Tibial artery (tissue), 4 donors: Measurements from ENCODE around the gene CPAMD8.
"Not testable (repeated sequence)": the region's sequence is repeated elsewhere in the genome, so short reads cannot be mapped to it uniquely, and the experiment has no call there.

Experiments used
- DNase-seq, 2 donors: peaks; one replicate each; pipeline ENCODE4 v3.0.0-alpha.2; 2019
- H3K27ac ChIP-seq, 2 donors: fragments of 200-600 bp; sonication (generic) in 1 of 2; 1 replicate in 1 of 2; 2 replicates in 1 of 2; pipeline ENCODE4 v1.5.1; 2018 to 2019; ENCODE audit warnings: mild to moderate bottlenecking in 1 of 2
- H3K27me3 ChIP-seq, 2 donors: fragments of 200-600 bp; sonication (generic) in 1 of 2; one replicate each; pipeline versions ENCODE4 v1.5.1 to v1.6.0; 2016 to 2019
- H3K36me3 ChIP-seq, 3 donors: fragments of 200-600 bp; sonication (generic) in 2 of 3; one replicate each; pipeline ENCODE4 v1.5.1; 2016 to 2019; ENCODE audit warnings: mild to moderate bottlenecking in 2 of 3
- H3K4me1 ChIP-seq, 4 donors: fragments of 200-600 bp; sonication (generic) in 2 of 4; 1 replicate in 3 of 4; 2 replicates in 1 of 4; pipeline ENCODE4 v1.5.1; 2016 to 2019
- H3K4me3 ChIP-seq, 2 donors: fragments of 200-600 bp; sonication (generic) in 1 of 2; 1 replicate in 1 of 2; 2 replicates in 1 of 2; pipeline ENCODE4 v1.5.1; 2018 to 2019; ENCODE audit warnings: mild to moderate bottlenecking in 2 of 2
- H3K9me3 ChIP-seq, 3 donors: fragments of 200-600 bp; sonication (generic) in 1 of 3; one replicate each; pipeline ENCODE4 v1.5.1; 2016 to 2019
- intact Hi-C: fragments of 100-400 bp; cut with DNase I; formaldehyde crosslinking; loops from one replicate; pipeline ENCODE4 v1.15.0; 2023; ENCODE audit warnings: low total_unique reads
- TF ChIP-seq, protein P1 (sequence below), 2 experiments: fragments of 200-600 bp in 1 of 2; fragments of 450-650 bp in 1 of 2; IDR thresholded peaks; one replicate each; pipeline ENCODE4 v1.5.1; 2017 to 2019; ENCODE audit warnings: antibody characterized with exemption in 2 of 2, mild to moderate bottlenecking in 1 of 2, moderate library complexity in 1 of 2

Gene CPAMD8

DNA sequence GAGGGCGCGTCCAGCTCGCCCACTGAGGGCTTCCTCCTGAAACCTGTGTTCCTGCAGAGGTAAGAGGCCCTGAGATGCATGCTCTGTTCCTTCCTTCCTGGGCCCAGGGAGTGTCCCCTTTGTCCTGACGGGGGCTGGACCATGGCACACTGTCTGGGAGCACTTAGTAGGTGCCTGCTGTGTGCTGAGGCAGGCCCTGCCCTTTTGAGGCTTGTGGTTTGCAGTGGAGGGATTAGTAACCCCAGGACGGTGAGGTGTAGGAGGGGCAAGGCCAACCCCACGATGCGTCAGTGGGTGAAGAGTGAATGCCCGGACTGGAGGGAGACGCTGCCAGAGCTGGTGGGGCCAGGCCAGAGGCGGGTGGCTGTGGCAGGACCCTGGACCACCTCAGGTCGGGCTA lies 149.0 kb downstream of the CPAMD8 start:
- TF ChIP-seq, protein P1, sequence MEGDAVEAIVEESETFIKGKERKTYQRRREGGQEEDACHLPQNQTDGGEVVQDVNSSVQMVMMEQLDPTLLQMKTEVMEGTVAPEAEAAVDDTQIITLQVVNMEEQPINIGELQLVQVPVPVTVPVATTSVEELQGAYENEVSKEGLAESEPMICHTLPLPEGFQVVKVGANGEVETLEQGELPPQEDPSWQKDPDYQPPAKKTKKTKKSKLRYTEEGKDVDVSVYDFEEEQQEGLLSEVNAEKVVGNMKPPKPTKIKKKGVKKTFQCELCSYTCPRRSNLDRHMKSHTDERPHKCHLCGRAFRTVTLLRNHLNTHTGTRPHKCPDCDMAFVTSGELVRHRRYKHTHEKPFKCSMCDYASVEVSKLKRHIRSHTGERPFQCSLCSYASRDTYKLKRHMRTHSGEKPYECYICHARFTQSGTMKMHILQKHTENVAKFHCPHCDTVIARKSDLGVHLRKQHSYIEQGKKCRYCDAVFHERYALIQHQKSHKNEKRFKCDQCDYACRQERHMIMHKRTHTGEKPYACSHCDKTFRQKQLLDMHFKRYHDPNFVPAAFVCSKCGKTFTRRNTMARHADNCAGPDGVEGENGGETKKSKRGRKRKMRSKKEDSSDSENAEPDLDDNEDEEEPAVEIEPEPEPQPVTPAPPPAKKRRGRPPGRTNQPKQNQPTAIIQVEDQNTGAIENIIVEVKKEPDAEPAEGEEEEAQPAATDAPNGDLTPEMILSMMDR (IDR thresholded peaks at IDR 0.05) = no peak
- Histone ChIP-seq H3K4me1 (no peaks in the 10 kb centered on the region), H3K9me3 (peaks cover 0 to 17% (median 15%) of the 10 kb centered on the region in 3 donors), H3K36me3 (peaks cover 46 to 64% (median 63%) of the 10 kb centered on the region in 3 donors), H3K27me3 (no peaks in the 10 kb centered on the region), H3K4me3 (no peak overlapping the region), H3K27ac (no peak overlapping the region)
- DNase-seq = no peak
- intact Hi-C loops = no loop called here

DNA sequence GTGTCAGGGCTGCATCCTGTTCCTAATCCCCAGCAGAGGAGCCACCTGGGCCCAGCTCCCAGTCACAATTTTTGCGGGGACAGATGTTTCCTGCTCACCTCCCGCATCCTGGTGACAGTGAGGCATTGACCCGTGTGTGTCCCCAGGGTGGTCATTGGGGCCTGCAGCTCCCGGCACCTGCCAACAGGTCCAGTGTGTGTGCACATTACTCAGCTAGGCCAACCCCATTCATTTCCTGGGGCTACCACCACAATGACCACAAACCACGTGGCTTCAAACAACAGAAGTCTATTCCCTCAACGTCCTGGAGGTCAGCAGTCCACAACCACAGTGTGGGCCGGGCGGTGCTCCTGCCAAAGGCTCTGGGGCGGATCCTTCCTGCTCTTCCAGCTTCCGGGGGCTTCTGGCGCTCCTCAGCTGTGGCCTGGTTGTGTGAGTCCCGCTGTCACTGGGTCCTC lies 149.7 kb downstream of the CPAMD8 start:
- no peak overlapping the region for H3K27ac ChIP-seq
- H3K4me1 ChIP-seq = no peaks in the 10 kb centered on the region
- H3K27me3 ChIP-seq = no peaks in the 10 kb centered on the region
- DNase-seq = no peak
- TF ChIP-seq, protein P1 (IDR thresholded peaks at IDR 0.05) = no peak
- H3K4me3 ChIP-seq = no peak overlapping the region
- intact Hi-C loops = no loop called here
- H3K9me3 ChIP-seq = peaks cover 0 to 10% (median 9%) of the 10 kb centered on the region in 3 donors
- H3K36me3 ChIP-seq = peaks cover 50 to 71% (median 69%) of the 10 kb centered on the region in 3 donors

DNA sequence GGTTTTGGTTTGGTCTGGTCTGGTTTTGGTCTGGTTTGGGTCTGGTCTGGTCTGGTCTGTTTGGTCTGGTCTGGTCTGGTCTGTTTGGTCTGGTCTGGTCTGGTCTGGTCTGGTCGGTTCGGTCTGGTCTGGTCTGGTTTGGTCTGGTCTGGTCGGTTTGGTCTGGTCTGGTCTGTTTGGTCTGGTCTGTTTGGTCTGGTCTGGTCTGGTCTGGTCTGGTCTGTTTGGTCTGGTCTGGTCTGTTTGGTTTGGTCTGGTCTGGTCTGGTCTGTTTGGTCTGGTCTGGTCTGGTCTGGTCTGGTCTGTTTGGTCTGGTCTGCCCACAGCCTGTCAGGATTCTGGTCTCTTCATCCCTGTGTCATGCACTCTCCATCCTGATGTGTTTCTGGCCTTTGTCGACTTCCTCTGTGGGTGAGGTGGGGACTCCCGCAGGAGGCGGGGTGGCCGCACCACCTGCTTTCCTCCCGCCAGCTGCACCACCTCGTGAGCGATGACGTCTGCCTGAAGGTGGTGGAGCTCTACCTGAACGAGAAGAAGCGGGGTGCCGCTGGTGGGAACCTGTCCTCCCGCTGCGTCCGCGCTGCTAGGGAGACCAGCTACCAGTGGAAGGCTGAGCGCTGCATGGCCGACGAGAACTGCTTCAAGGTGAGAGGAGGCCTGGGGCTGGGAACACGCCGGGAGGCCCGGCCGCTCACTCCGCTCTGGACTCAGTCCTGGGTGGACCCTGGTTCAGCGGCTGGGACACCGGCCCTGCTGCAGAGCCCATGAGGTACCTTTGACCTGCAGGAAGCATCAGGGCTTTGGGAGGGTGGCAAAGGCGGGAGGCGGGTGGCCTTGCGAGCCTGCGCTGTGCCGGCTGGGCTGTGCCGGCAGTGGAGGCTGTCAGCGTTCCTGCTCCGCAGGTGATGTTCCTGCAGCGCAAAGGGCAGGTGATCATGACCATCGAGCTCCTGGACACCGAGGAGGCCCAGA lies 150.7 kb downstream of the CPAMD8 start:
- TF ChIP-seq, protein P1 (IDR thresholded peaks at IDR 0.05) = no peak
- no peaks in the 10 kb centered on the region for H3K9me3 ChIP-seq
- no peak overlapping the region for H3K4me3 ChIP-seq
- no peak for DNase-seq
- intact Hi-C loops = no loop called here
- no peaks in the 10 kb centered on the region for H3K4me1 ChIP-seq
- no peaks in the 10 kb centered on the region for H3K27me3 ChIP-seq
- H3K36me3 ChIP-seq = peaks cover 60 to 81% (median 80%) of the 10 kb centered on the region in 3 donors
- no peak overlapping the region for H3K27ac ChIP-seq

DNA sequence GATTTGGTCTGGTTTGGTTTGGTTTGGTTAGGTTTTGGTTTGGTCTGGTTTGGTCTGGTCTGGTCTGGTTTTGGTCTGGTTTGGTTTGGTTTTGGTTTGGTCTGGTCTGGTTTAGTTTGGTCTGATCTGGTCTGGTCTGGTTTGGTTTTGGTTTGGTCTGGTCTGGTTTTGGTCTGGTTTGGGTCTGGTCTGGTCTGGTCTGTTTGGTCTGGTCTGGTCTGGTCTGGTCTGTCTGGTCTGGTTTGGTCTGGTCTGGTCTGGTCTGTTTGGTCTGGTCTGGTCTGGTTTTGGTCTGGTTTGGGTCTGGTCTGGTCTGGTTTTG lies 151.7 kb downstream of the CPAMD8 start:
- H3K27ac ChIP-seq, H3K27me3 ChIP-seq, intact Hi-C loops, H3K4me1 ChIP-seq, H3K9me3 ChIP-seq, H3K4me3 ChIP-seq, DNase-seq: not testable (repeated sequence)
- H3K36me3 ChIP-seq = peaks cover 60 to 82% (median 82%) of the 10 kb centered on the region in 3 donors

DNA sequence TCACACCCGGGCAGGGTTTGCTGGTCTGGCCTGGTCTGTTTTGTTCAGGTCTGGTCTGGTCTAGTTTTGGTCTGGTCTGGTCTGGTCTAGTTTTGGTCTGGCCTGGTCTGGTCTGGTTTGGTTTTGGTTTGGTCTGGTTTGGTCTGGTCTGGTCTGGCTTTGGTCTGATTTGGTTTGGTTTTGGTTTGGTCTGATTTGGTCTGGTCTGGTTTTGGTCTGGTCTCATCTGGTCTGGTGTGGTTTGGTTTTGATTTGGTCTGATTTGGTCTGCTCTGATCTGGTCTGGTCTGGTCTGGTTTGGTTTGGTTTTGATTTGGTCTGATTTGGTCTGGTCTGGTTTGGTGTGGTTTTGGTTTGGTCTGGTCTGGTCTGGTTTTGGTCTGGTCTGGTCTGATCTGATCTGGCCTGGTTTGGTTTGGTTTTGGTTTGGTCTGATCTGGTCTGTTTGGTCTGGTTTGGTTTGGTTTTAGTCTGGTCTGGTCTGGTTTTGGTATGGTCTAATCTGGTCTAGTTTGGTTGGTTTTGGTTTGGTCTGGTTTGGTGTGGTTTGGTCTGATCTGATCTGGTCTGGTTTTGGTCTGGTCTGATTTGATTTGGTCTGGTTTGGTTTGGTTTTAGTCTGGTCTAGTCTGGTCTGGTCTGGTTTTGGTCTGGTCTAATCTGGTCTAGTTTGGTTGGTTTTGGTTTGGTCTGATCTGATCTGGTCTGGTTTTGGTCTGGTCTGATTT lies 152.2 kb downstream of the CPAMD8 start:
- Histone ChIP-seq H3K27ac (no peak overlapping the region), H3K4me1 (no peaks in the 10 kb centered on the region), H3K36me3 (peaks cover 60 to 82% (median 82%) of the 10 kb centered on the region in 3 donors), H3K9me3 (no peaks in the 10 kb centered on the region), H3K27me3 (no peaks in the 10 kb centered on the region), H3K4me3 (no peak overlapping the region)
- TF ChIP-seq, protein P1 (IDR thresholded peaks at IDR 0.05) = no peak
- no peak for DNase-seq
- intact Hi-C loops = no loop called here

DNA sequence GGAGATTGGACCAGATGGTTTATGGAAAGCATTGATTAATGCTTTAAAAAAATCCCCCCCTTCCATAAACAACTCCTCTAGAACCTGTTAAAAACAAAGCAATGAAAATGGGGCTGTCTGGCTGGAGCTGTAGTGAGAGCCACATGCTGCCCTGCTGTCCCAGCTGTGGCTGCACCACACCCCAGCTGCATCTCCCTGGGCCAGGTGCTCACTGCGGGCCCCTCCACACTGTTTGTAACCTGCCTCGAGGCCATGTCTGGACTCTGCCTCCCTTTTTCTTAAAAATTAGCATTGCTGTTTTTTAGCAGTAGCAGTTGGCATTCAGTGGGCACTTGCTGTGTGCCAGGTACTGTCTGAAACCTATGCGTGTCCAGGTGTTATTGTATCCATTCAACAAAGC lies 153.0 kb downstream of the CPAMD8 start:
- no peak overlapping the region for H3K4me3 ChIP-seq
- intact Hi-C loops = no loop called here
- no peak overlapping the region for H3K27ac ChIP-seq
- H3K36me3 ChIP-seq = peaks cover 60 to 82% (median 82%) of the 10 kb centered on the region in 3 donors
- H3K9me3 ChIP-seq = no peaks in the 10 kb centered on the region
- no peak for DNase-seq
- TF ChIP-seq, protein P1 (IDR thresholded peaks at IDR 0.05) = no peak
- no peaks in the 10 kb centered on the region for H3K27me3 ChIP-seq
- H3K4me1 ChIP-seq = no peaks in the 10 kb centered on the region
